H9 (cell line): Measurements from ENCODE around the gene CD9. TPM values are rescaled to one million over a fixed set of nuclear protein-coding genes. Genes with fewer than 3 reads are reported as not detected.
A peak's percentile ranks its signal among the peaks of the same experiment; 100 is the strongest.

Source experiments
- DNase-seq: peaks from one replicate; pipeline ENCODE4 v3.0.0-alpha.2; 2017
- H2AFZ ChIP-seq: one replicate; pipeline ENCODE4 v1.6.1; 2013; ENCODE audit warnings: mild to moderate bottlenecking, low read length, control low read depth, moderate library complexity
- H2AK5ac ChIP-seq: 2 replicates; pipeline ENCODE4 v1.6.1; 2013; ENCODE audit warnings: low read length, control low read depth, mixed read lengths; ENCODE audit not compliant: insufficient read length
- H2BK120ac ChIP-seq: one replicate; pipeline ENCODE4 v1.6.1; 2013; ENCODE audit warnings: low read depth, mild to moderate bottlenecking, low read length, control low read depth, inconsistent platforms; ENCODE audit not compliant: poor library complexity, severe bottlenecking
- H2BK12ac ChIP-seq: 2 replicates; pipeline ENCODE4 v1.6.1; 2013; ENCODE audit warnings: low read length, control low read depth, mixed read lengths, low read depth; ENCODE audit not compliant: insufficient read length
- H2BK15ac ChIP-seq: 2 replicates; pipeline ENCODE4 v1.6.1; 2013; ENCODE audit warnings: low read depth, low read length, control low read depth
- H2BK20ac ChIP-seq: one replicate; pipeline ENCODE4 v1.6.1; 2013; ENCODE audit warnings: low read depth, mild to moderate bottlenecking, low read length, control low read depth, inconsistent platforms; ENCODE audit not compliant: poor library complexity, severe bottlenecking
- H2BK5ac ChIP-seq: 2 replicates; pipeline ENCODE4 v1.6.1; 2013; ENCODE audit warnings: low read length, control low read depth, mixed read lengths; ENCODE audit not compliant: insufficient read length
- H3K14ac ChIP-seq: 2 replicates; pipeline ENCODE4 v1.6.1; 2013; ENCODE audit warnings: low read length, control low read depth; ENCODE audit not compliant: insufficient read depth
- H3K18ac ChIP-seq: 2 replicates; pipeline ENCODE4 v1.6.1; 2013; ENCODE audit warnings: low read depth, mild to moderate bottlenecking, mixed read lengths, low read length, control low read depth; ENCODE audit not compliant: insufficient read length
- H3K23ac ChIP-seq: 2 replicates; pipeline ENCODE4 v1.6.1; 2013; ENCODE audit warnings: low read length, control low read depth, mixed read lengths, low read depth; ENCODE audit not compliant: insufficient read length
- H3K23me2 ChIP-seq: 2 replicates; pipeline ENCODE4 v1.6.1; 2013; ENCODE audit warnings: low read depth, mild to moderate bottlenecking, mixed read lengths, low read length, control low read depth; ENCODE audit not compliant: insufficient read length, poor library complexity, severe bottlenecking
- H3K27ac ChIP-seq: 2 replicates; pipeline ENCODE4 v1.5.1; 2013; ENCODE audit warnings: low read length, control low read depth, mixed read lengths, low read depth; ENCODE audit not compliant: insufficient read length
- H3K27me3 ChIP-seq: 2 replicates; pipeline ENCODE4 v1.6.1; 2013; ENCODE audit warnings: low read length, control low read depth, inconsistent platforms; ENCODE audit not compliant: insufficient read depth
- H3K4ac ChIP-seq: 2 replicates; pipeline ENCODE4 v1.6.1; 2013; ENCODE audit warnings: low read depth, mild to moderate bottlenecking, control low read depth, inconsistent platforms, low read length, moderate library complexity
- H3K4me1 ChIP-seq: 2 replicates; pipeline ENCODE4 v1.6.1; 2013; ENCODE audit warnings: low read length, control low read depth, inconsistent platforms; ENCODE audit not compliant: insufficient read depth
- H3K4me2 ChIP-seq: 2 replicates; pipeline ENCODE4 v1.6.1; 2013; ENCODE audit warnings: low read length, control low read depth, mixed read lengths; ENCODE audit not compliant: insufficient read length, insufficient read depth
- H3K56ac ChIP-seq: 2 replicates; pipeline ENCODE4 v1.6.1; 2013; ENCODE audit warnings: low read depth, mild to moderate bottlenecking, mixed read lengths, low read length, control low read depth; ENCODE audit not compliant: insufficient read length
- H3K79me1 ChIP-seq: 2 replicates; pipeline ENCODE4 v1.6.1; 2013; ENCODE audit warnings: low read depth, mild to moderate bottlenecking, moderate library complexity, low read length, control low read depth, inconsistent platforms; ENCODE audit not compliant: insufficient read depth, poor library complexity, severe bottlenecking
- H3K79me2 ChIP-seq: 2 replicates; pipeline ENCODE4 v1.6.1; 2013; ENCODE audit warnings: low read length, control low read depth, inconsistent platforms; ENCODE audit not compliant: insufficient read depth
- H3K9ac ChIP-seq: 2 replicates; pipeline ENCODE4 v1.6.1; 2013; ENCODE audit warnings: low read length, control low read depth, mixed read lengths; ENCODE audit not compliant: insufficient read length; ENCODE audit errors: extremely low read depth
- H3K9me3 ChIP-seq: one replicate; pipeline ENCODE4 v1.6.1; 2013; ENCODE audit warnings: low read depth, low read length, inconsistent platforms; ENCODE audit not compliant: control insufficient read depth
- H3T11ph ChIP-seq: one replicate; pipeline ENCODE4 v1.6.1; 2013; ENCODE audit warnings: mild to moderate bottlenecking, low read length, control low read depth, inconsistent platforms
- H4K20me1 ChIP-seq: one replicate; pipeline ENCODE4 v1.6.1; 2013; ENCODE audit not compliant: control insufficient read depth, insufficient read length, insufficient read depth
- H4K5ac ChIP-seq: 2 replicates; pipeline ENCODE4 v1.6.1; 2013; ENCODE audit warnings: low read depth, mild to moderate bottlenecking, mixed read lengths, low read length, control low read depth; ENCODE audit not compliant: insufficient read length
- H4K8ac ChIP-seq: replicated peaks from 2 replicates; pipeline ENCODE4 v1.6.1; 2013; ENCODE audit warnings: low read length, control low read depth, mixed read lengths, low read depth; ENCODE audit not compliant: insufficient read length
- H4K91ac ChIP-seq: 2 replicates; pipeline ENCODE4 v1.6.1; 2013; ENCODE audit warnings: low read depth, mild to moderate bottlenecking, moderate library complexity, mixed read lengths, low read length, control low read depth; ENCODE audit not compliant: insufficient read length
- H3K27ac Mint-ChIP-seq, 3 experiments: 2 replicates in 2 of 3; 3 replicates in 1 of 3; pipeline ENCODE4 v1.8.0; 2020 to 2021; ENCODE audit warnings: mixed read lengths in 3 of 3, mild to moderate bottlenecking in 1 of 3, moderate library complexity in 1 of 3
- H3K27me3 Mint-ChIP-seq: 2 replicates; pipeline ENCODE4 v1.8.0; 2021; ENCODE audit warnings: low read depth, mild to moderate bottlenecking, moderate library complexity, mixed read lengths
- H3K36me3 Mint-ChIP-seq, 3 experiments: 2 replicates in 2 of 3; 3 replicates in 1 of 3; pipeline ENCODE4 v1.8.0; 2020 to 2021; ENCODE audit warnings: low read depth in 3 of 3, mixed read lengths in 3 of 3; ENCODE audit not compliant: insufficient read depth in 1 of 3
- H3K4me1 Mint-ChIP-seq, 2 experiments: 2 replicates each; pipeline ENCODE4 v1.8.0; 2020; ENCODE audit warnings: mixed read lengths in 2 of 2
- H3K4me3 Mint-ChIP-seq, 2 experiments: 2 replicates in 1 of 2; 3 replicates in 1 of 2; pipeline ENCODE4 v1.8.0; 2020 to 2021; ENCODE audit warnings: mild to moderate bottlenecking in 2 of 2, mixed read lengths in 2 of 2, moderate library complexity in 1 of 2
- H3K9me3 Mint-ChIP-seq, 2 experiments: 2 replicates in 1 of 2; 3 replicates in 1 of 2; pipeline ENCODE4 v1.8.0; 2020; ENCODE audit warnings: mild to moderate bottlenecking in 2 of 2, mixed read lengths in 2 of 2, moderate library complexity in 1 of 2
- WGBS: extraction: QIAGEN DNeasy Blood & Tissue Kit; methylation state at CpG from one replicate; pipeline ENCODE4 v1.1.7; 2013; ENCODE audit warnings: missing lambda C conversion rate, low lambda C conversion rate, mixed read lengths; ENCODE audit not compliant: insufficient read length; ENCODE audit errors: extremely low coverage; 5-methylcytosine and 5-hydroxymethylcytosine counted together
- total RNA-seq: library from RNA; stranded (reverse); gene quantifications from 2 replicates; pipeline ENCODE4 v1.2.1, GENCODE V29; 2021
- TF ChIP-seq, protein P1 (sequence below): fragments of 200-600 bp; sonication (generic); conservative IDR thresholded peaks from 3 replicates; pipeline ENCODE4 v1.8.0; 2021; ENCODE audit warnings: antibody characterized with exemption, mild to moderate bottlenecking

Gene CD9
- total RNA-seq, 1 experiment from 2014 or later: 132 TPM

DNA sequence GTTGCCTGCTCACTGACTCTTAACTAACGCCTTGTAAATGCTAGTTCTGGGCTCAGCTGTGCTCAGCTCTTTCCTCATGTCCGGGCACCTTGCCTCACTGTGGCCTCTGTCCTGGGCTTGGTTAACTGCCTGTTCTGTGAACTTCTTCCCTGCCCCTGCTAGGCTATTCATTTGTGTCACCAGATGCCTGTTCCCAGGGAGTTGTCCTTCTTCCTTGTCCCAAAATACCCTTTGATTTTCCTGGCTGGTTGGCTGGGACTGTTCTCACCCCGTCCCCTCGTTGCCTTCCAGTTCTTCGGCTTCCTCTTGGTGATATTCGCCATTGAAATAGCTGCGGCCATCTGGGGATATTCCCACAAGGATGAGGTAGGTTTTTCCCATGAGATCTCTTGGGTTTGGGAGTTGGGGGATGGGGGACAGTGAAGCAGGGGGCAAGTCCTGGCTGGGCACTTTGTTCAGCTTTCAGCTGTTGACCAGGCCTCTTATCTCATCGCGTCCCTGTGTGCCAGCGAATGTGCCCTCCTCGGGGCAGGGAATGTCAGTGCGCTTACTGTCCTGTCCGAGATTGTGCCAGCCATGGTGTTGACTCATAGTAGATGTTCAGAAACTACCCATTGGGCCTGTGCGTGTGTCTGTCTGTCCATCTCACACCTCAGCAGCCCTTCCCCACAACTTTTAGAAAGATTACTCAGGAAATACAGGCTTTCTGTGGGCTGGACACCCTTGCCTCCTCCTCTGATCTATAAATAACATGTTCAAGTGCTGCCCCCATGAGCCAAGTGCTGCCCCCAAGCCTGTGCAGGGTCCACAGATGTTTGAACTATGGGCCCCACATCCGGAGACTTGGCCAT, 33.1 kb downstream of the CD9 start:
- Histone ChIP-seq H3K4me2 (no peak overlapping the region), H3K18ac (no peak overlapping the region), H2BK12ac (no peak overlapping the region), H3K14ac (no peak overlapping the region), H3K79me1 (no peaks in the 10 kb centered on the region), H4K5ac (no peak overlapping the region), H4K91ac (no peak overlapping the region), H4K20me1 (no peaks in the 10 kb centered on the region), H3K9ac (no peak overlapping the region), H3K27ac (no peak overlapping the region), H3K79me2 (no peaks in the 10 kb centered on the region; the same call in 1 of the 2 replicates), H4K8ac (no peak overlapping the region), H2AK5ac (no peak overlapping the region), H3K23me2 (no peaks in the 10 kb centered on the region), H2BK5ac (no peak overlapping the region), H3K56ac (no peak overlapping the region), H2AFZ (no peak overlapping the region), H3T11ph (no peak overlapping the region), H3K9me3 (no peaks in the 10 kb centered on the region), H3K4ac (no peak overlapping the region), H3K23ac (no peak overlapping the region), H2BK120ac (no peak overlapping the region), H2BK20ac (no peak overlapping the region), H3K4me1 (no peaks in the 10 kb centered on the region), H2BK15ac (no peak overlapping the region), H3K27me3 (no peaks in the 10 kb centered on the region)
- DNase-seq: no peak
- peaks cover 37 to 82% (median 53%) of the 10 kb centered on the region in 3 experiments for H3K36me3 Mint-ChIP-seq
- peaks cover 15 to 19% of the 10 kb centered on the region in 2 experiments for H3K4me1 Mint-ChIP-seq
- H3K27me3 Mint-ChIP-seq: no peaks in the 10 kb centered on the region
- WGBS: no CpG with 5 or more reads among the region's 15 CpGs
- no peak overlapping the region for H3K4me3 Mint-ChIP-seq
- H3K9me3 Mint-ChIP-seq: no peaks in the 10 kb centered on the region
- TF ChIP-seq, protein P1, sequence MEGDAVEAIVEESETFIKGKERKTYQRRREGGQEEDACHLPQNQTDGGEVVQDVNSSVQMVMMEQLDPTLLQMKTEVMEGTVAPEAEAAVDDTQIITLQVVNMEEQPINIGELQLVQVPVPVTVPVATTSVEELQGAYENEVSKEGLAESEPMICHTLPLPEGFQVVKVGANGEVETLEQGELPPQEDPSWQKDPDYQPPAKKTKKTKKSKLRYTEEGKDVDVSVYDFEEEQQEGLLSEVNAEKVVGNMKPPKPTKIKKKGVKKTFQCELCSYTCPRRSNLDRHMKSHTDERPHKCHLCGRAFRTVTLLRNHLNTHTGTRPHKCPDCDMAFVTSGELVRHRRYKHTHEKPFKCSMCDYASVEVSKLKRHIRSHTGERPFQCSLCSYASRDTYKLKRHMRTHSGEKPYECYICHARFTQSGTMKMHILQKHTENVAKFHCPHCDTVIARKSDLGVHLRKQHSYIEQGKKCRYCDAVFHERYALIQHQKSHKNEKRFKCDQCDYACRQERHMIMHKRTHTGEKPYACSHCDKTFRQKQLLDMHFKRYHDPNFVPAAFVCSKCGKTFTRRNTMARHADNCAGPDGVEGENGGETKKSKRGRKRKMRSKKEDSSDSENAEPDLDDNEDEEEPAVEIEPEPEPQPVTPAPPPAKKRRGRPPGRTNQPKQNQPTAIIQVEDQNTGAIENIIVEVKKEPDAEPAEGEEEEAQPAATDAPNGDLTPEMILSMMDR: 0 out of 3 replicates have a peak, but pooled peaks have one; percentile 17
- peak overlapping the region; percentile 30 to 65 (median 34); a peak in 5 of 7 replicates for H3K27ac Mint-ChIP-seq
